ENCODE results near the gene TAX1BP1. TPM values are rescaled to one million over a fixed set of nuclear protein-coding genes. Genes with fewer than 3 reads are reported as not detected.

The TAX1BP1 gene
- total and polyA plus RNA-seq, 4 donors: 35.7 to 57.1 (median 52.9) TPM

GRCh38 chr7:27873981-27874957, 134.3 kb downstream of the TAX1BP1 start:
- 54% methylated on average over 13 of the region's 13 CpGs for WGBS
- Histone ChIP-seq H3K9me3 (ENCODE audit: control insufficient read depth in 4 of 4, low read length in 3 of 4) (no peaks in the 10 kb centered on the region), H3K4me3 (ENCODE audit: low read depth in 1 of 3, low read length in 3 of 3) (no peak overlapping the region), H3K9ac (ENCODE audit: low read depth in 1 of 2, low read length in 2 of 2) (no peak overlapping the region), H3K36me3 (ENCODE audit: control insufficient read depth in 4 of 4, insufficient read depth in 3 of 4, low read depth in 1 of 4, low read length in 3 of 4) (no peaks in the 10 kb centered on the region), H3K27ac (ENCODE audit: low read depth in 1 of 2, low read length in 2 of 2) (no peak overlapping the region), H3K4me1 (ENCODE audit: control insufficient read depth in 4 of 4, insufficient read depth in 4 of 4, low read length in 3 of 4) (peaks cover 0 to 21% (median 13%) of the 10 kb centered on the region in 4 donors), H3K27me3 (ENCODE audit: control insufficient read depth in 4 of 4, insufficient read depth in 4 of 4, low read length in 3 of 4) (no peaks in the 10 kb centered on the region)
- TF ChIP-seq HNF4G (IDR thresholded peaks at IDR 0.05): peak; percentile 21
- peak; percentile 30 for TF ChIP-seq NR2F2 (IDR thresholded peaks at IDR 0.05)
- TF ChIP-seq SP1 (IDR thresholded peaks at IDR 0.05): peak; percentile 15
- TF ChIP-seq JUND (IDR thresholded peaks at IDR 0.05): peak in 1 of 2 donors; percentile 58
- TF ChIP-seq REST (IDR thresholded peaks at IDR 0.05): no peak
- no peak for TF ChIP-seq YY1 (IDR thresholded peaks at IDR 0.05)
- no peak for TF ChIP-seq FOXA2 (IDR thresholded peaks at IDR 0.05)
- TF ChIP-seq RAD21 (IDR thresholded peaks at IDR 0.05): no peak
- TF ChIP-seq HNF4A (conservative IDR thresholded peaks at IDR 0.05): peak; percentile 79
- peak; percentile 52 for TF ChIP-seq RXRA (IDR thresholded peaks at IDR 0.05)
- DNase-seq (ENCODE audit: low spot score): no peak

GRCh38 chr7:27875061-27875460, 135.1 kb downstream of the TAX1BP1 start:
- H3K27me3 ChIP-seq (ENCODE audit: control insufficient read depth in 4 of 4, insufficient read depth in 4 of 4, low read length in 3 of 4): no peaks in the 10 kb centered on the region
- no peak for DNase-seq (ENCODE audit: low spot score)
- H3K9ac ChIP-seq (ENCODE audit: low read depth in 1 of 2, low read length in 2 of 2): no peak overlapping the region
- H3K4me1 ChIP-seq (ENCODE audit: control insufficient read depth in 4 of 4, insufficient read depth in 4 of 4, low read length in 3 of 4): peaks cover 0 to 21% (median 13%) of the 10 kb centered on the region in 4 donors
- H3K9me3 ChIP-seq (ENCODE audit: control insufficient read depth in 4 of 4, low read length in 3 of 4): no peaks in the 10 kb centered on the region
- 98% methylated on average over 9 of the region's 9 CpGs for WGBS
- H3K27ac ChIP-seq (ENCODE audit: low read depth in 1 of 2, low read length in 2 of 2): no peak overlapping the region
- TF ChIP-seq HNF4G (IDR thresholded peaks at IDR 0.05): no peak
- TF ChIP-seq ZBTB33 (IDR thresholded peaks at IDR 0.05): no peak
- TF ChIP-seq RAD21 (IDR thresholded peaks at IDR 0.05): no peak
- no peak overlapping the region for H3K4me3 ChIP-seq (ENCODE audit: low read depth in 1 of 3, low read length in 3 of 3)
- no peaks in the 10 kb centered on the region for H3K36me3 ChIP-seq (ENCODE audit: control insufficient read depth in 4 of 4, insufficient read depth in 3 of 4, low read depth in 1 of 4, low read length in 3 of 4)

GRCh38 chr7:27875832-27876231, 135.9 kb downstream of the TAX1BP1 start:
- Histone ChIP-seq H3K9me3 (ENCODE audit: control insufficient read depth in 4 of 4, low read length in 3 of 4) (no peaks in the 10 kb centered on the region), H3K36me3 (ENCODE audit: control insufficient read depth in 4 of 4, insufficient read depth in 3 of 4, low read depth in 1 of 4, low read length in 3 of 4) (no peaks in the 10 kb centered on the region), H3K4me3 (ENCODE audit: low read depth in 1 of 3, low read length in 3 of 3) (no peak overlapping the region), H3K9ac (ENCODE audit: low read depth in 1 of 2, low read length in 2 of 2) (no peak overlapping the region), H3K27ac (ENCODE audit: low read depth in 1 of 2, low read length in 2 of 2) (no peak overlapping the region), H3K27me3 (ENCODE audit: control insufficient read depth in 4 of 4, insufficient read depth in 4 of 4, low read length in 3 of 4) (no peaks in the 10 kb centered on the region), H3K4me1 (ENCODE audit: control insufficient read depth in 4 of 4, insufficient read depth in 4 of 4, low read length in 3 of 4) (peaks cover 0 to 21% (median 13%) of the 10 kb centered on the region in 4 donors)
- DNase-seq (ENCODE audit: low spot score): no peak
- WGBS: 100% methylated on average over 2 of the region's 2 CpGs
- TF ChIP-seq TAF1 (conservative IDR thresholded peaks at IDR 0.05): no peak
- no peak for TF ChIP-seq RXRA (IDR thresholded peaks at IDR 0.05)
- no peak for TF ChIP-seq REST (IDR thresholded peaks at IDR 0.05)
- TF ChIP-seq NR2F2 (IDR thresholded peaks at IDR 0.05): no peak
- TF ChIP-seq CTCF (IDR thresholded peaks at IDR 0.05; ENCODE audit: low read depth, low read length, missing input control): no peak
- TF ChIP-seq ATF3 (IDR thresholded peaks at IDR 0.05): no peak

All from liver (tissue), 9 donors.